NCI-H1417 treated with DMSO at 0.1 percent for 48 hours (cell line): Measurements from ENCODE around the gene GIMAP1.
"Not testable (repeated sequence)": the region's sequence is repeated elsewhere in the genome, so short reads cannot be mapped to it uniquely, and the experiment has no call there.

Source experiments
- DNase-seq: peaks from one replicate; lab custom pipeline; 2025; lab: John Stamatoyannopoulos, UW

GIMAP1 gene

GRCh38 chr7:150716368-150716767 lies at the start of gene GIMAP1:
GIMAP1 (plus strand) TSS chr7:150716613; CDS start chr7:150719048, 2,435 bp downstream.
- no peak for DNase-seq

DNA sequence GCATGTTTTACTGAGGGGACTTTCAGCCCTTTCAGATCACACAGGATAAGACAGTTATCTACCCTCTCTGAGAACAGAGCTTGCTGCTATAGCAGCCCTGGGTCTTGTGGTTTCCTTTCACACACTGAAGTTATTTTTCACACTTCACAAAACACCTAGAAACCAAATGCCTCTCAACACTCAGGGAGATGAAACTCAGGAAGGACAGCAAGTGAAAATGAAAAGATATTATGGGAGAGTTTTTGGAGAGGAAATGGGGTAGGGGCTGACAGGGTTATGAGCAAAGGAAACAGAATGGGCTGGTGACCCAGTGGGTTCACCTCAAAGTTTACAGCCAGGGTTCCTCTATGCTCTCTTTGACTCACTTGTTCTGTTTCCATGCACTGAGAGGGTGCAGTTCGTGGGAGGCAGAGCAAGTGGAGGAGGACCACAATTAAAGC lies 47.9 kb upstream of the GIMAP1 start:
- no peak for DNase-seq

DNA sequence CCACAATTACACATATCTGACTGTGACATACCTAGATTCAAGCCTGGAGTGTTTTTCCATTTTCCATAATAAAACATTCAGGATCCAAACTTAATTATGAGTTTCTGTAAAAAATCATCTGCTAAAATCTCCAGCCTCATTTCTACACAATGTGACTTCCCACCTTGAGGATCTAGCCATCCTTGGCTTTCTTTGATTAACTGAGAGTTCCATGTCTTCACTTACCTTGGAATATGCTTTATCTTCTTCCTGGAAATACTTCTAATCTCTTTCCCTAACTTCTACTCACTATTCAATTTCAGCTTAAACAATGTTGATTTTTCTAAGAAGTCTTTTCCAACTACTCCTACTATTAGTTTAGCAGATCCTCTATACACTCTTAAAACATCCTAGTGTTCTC lies 47.4 kb upstream of the GIMAP1 start:
- DNase-seq: no peak

GRCh38 chr7:150671798-150672585 lies 44.4 kb upstream of the GIMAP1 start:
- DNase-seq: not testable (repeated sequence)

DNA sequence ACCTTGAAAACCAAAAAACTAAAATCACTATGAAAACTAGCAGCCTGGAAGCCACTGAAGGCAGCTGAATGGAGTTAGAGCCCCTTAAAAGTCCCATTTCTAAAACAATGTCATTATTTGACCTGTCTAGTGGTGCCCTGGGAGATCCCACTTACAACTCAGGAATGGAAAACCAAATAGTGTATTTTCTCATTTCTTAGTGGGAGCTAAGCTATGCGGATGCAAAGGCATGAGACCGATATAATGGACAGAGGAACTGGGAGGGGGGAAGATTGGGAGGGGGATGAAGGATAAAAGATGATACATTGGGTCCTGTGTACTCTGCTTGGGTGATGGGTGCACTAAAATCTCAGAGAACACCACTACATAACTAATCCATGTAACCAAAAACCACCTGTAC lies 40.7 kb upstream of the GIMAP1 start:
- no peak for DNase-seq

- DNase-seq: not testable (repeated sequence)
These were observed 40.1 kb upstream of the GIMAP1 start for GRCh38 chr7:150676276-150676675.

- DNase-seq: not testable (repeated sequence)
These were observed 39.6 kb upstream of the GIMAP1 start for GRCh38 chr7:150676854-150677253.

DNA sequence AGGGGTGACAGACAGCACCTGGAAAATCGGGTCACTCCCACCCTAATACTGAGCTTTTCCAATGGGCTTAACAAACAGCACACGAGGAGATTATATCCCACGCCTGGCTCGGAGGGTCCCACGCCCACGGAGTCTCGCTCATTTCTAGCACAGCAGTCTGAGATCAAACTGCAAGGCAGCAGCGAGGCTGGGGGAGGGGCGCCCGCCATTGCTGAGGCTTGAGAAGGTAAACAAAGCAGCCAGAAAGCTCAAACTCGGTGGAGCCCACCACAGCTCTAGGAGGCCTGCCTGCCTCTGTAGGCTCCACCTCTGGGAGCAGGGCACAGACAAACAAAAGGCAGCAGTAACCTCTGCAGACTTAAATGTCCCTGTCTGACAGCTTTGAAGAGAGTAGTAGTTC lies 37.8 kb upstream of the GIMAP1 start:
- not testable (repeated sequence) for DNase-seq

DNA sequence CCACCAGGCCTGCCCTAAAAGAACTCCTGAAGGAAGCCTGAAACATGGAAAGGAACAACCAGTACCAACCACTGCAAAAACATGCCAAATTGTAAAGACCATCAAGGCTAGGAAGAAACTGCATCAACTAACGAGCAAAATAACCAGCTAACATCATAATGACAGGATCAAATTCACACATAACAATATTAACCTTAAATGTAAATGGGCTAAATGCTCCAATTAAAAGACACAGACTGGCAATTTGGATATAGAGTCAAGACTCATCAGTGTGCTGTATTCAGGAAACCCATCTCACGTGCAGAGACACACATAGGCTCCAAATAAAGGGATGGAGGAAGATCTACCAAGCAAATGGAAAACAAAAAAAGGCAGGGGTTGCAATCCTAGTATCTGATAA lies 36.0 kb upstream of the GIMAP1 start:
- DNase-seq: not testable (repeated sequence)

GRCh38 chr7:150685219-150686029 lies 31.0 kb upstream of the GIMAP1 start, which contains the start of gene GIMAP2:
GIMAP2 (plus strand) TSS chr7:150685706; CDS start chr7:150687060, 1,354 bp downstream.
- no peak for DNase-seq

DNA sequence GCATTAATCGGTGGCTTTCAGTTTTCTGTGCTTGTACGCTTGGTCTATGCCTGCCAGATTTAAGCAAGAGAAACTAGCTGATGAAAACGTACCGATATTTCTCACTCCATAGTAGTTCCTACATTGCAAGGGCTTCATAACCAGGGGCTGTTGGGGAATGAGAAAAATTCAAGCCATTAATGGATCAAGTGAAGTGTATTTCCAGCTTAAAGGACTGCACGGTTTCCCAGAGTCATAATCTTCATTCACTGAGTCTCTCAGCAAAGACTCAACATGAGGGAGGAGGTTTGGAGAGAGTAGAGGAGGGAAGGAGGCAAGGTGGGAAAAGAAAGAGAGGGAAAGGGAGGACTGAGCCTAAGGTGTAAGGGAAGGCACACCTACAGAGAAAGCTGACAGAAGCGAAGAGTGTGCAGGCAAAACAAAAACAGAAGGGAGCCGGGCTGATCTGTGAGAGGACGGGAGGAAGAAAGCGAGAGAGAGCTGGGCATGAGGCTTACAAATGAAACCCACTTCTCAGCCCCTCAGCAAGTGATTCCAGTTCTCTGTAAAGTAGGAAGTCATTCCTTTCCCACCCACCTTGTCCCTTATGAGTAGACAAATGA lies 30.3 kb upstream of the GIMAP1 start:
- DNase-seq: no peak

- no peak for DNase-seq
These were observed 27.8 kb upstream of the GIMAP1 start for GRCh38 chr7:150688630-150689029.

- no peak for DNase-seq
These were observed 20.8 kb upstream of the GIMAP1 start for GRCh38 chr7:150695654-150696053.

DNA sequence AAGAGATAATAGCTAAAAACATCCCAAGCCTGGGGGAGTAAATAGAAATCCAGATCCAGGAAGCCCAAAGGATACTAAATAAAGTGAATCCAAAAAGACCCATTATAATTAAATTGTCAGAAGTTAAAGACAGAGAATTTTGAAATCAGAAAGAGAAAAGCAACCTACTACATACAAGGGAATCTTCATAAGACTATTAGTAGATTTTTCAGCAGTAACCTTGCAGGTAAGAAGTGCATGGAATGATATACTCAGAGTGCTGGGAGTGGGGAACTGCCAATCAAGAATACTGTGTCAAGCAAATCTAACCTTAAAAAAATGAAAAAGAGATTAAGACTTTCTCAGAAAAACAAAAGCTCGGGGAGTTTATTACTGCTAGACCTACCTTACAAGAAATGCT lies 13.2 kb upstream of the GIMAP1 start:
- DNase-seq: no peak

- no peak for DNase-seq
These were observed 1.1 kb upstream of the GIMAP1 start for GRCh38 chr7:150715293-150715692.

- DNase-seq: no peak
These were observed 675 bp upstream of the GIMAP1 start for GRCh38 chr7:150715738-150716137.

DNA sequence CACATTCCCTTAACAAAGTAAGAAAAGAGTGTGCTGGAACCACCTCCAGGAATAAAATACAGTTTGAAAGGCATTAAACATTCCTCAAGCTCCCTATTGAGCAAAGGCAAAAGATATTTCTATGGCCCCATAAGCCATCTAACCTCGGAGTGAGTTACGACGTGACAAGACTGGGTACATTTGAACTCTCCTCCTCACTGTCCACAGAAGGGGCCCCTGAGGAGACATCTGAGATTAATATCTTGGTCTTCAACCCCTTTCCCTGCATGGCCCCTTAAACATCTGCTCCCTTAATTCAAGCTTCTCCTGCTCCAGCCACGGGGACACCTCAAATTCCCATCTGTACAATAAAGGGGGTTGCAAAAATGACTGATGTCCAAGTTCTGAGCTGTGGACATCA lies 526 bp downstream of the GIMAP1 start:
- DNase-seq: no peak

- DNase-seq: no peak
These were observed 1.5 kb downstream of the GIMAP1 start for GRCh38 chr7:150717814-150718420.

- no peak for DNase-seq
These were observed 3.0 kb downstream of the GIMAP1 start for GRCh38 chr7:150719436-150719835.

- DNase-seq: no peak
These were observed 3.8 kb downstream of the GIMAP1 start for GRCh38 chr7:150719960-150720891.

DNA sequence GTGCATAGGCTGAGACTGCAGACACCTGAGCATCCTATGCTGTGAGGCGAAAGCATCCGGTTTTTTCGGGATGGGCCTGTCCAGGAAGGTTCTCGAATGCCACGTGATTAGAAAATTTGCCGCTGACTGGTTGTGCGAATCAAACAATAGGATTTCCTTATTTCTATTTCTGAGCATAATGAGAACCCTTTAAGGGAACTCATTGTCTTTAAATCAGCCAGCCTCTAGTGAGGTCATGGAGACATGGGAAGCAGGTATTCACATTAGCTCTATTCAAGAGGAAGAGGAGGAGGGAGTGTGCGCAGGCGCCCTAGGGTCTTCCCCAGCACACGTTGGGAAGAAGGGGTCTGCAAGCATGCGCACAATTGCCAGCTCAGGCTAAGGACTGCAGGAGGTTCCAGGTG lies 5.6 kb downstream of the GIMAP1 start:
- DNase-seq: no peak
